Subcutaneous adipose tissue (tissue), 4 donors: ENCODE data around the gene SMC4. TPM values are rescaled to one million over a fixed set of nuclear protein-coding genes. Genes with fewer than 3 reads are reported as not detected.

Experiments used
- CTCF ChIP-seq: fragments of 450-650 bp; IDR thresholded peaks from one replicate; pipeline ENCODE4 v1.5.1; 2016; ENCODE audit warnings: low read depth, mild to moderate bottlenecking, control low read depth, antibody characterized with exemption, moderate library complexity
- total RNA-seq, 4 donors: library from RNA; depleted of rRNA; stranded (reverse); fragments of >200 nt; gene quantifications; one replicate each; pipeline ENCODE4 v1.1.0, GENCODE V29; 2016

The SMC4 gene
- total RNA-seq, 4 donors from 2014 or later, result 19.1 to 39.4 (median 35.6) TPM

DNA sequence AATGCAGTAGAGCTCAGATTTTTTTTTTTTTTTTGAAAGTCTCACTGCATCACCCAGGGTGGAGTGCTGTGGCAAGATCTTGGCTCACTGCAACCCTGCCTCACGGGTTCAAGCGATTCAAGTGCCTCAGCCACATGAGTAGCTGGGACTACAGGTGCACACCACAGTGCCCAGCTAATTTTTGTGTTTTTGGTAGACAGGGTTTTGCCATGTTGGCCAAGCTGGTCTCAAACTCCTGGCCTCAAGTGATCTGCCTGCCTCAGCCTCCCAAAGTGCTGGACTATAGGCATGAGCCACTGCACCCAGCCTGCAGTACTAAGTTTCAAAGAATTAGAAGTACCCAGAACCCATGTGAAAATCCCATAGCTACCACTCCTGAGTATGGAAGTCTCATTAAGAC lies 35.6 kb downstream of the SMC4 start:
- no peak for TF ChIP-seq CTCF

GRCh38 chr3:160435747-160436146 lies 36.3 kb downstream of the SMC4 start:
- TF ChIP-seq CTCF, result no peak

DNA sequence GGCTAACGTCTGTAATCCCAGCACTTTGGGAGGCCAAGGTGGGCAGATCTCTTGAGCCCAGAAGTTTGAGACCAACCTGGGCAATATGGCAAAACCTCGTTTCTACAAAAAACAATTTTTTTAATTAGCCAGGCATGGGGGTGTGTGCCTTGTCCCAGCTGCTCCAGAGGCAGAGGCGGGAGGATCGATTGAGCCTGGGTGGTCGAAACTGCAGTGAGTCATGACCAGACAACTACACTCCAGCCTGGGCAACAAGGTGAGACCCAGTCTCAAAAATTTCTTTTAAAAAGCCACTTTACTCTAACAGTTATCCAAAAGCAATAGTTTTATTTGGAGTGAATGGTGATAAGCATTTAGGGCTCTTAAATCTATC lies 37.6 kb downstream of the SMC4 start:
- no peak for TF ChIP-seq CTCF

DNA sequence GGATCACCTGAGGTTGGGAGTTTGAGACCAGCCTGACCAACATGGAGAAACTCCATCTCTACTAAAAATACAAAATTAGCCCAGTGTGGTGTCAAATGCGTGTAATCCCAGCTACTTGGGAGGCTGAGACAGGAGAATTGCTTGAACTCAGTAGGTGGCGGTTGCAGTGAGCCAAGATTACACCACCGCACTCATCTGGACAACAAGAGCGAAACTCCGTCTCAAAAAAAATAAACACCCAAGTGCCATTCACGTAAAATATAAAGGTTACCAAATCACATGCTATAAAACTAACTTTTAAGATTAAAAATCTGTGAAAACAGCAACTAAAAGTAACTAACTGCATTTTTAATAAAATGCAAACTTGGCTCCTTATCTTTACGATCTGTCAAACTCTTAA lies 41.2 kb downstream of the SMC4 start:
- no peak for TF ChIP-seq CTCF

DNA sequence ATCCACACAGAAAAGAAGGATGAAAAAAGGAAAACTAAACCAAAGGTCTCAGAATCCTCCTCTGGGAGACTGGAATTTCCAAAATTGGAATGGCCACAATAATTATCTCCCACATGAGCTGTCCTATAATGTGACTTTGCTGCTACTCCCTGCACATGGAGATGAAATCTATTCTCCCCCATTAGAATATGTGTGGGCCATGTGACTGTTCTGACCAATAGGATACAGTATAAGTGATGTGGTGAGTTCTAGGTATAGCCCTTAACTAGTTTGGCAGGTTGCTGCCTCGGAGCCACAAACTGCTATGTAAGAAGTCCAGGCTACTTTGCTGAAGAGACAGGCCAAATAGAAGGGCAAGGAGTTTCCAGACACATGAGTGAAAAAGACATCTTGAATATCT lies 45.0 kb downstream of the SMC4 start:
- TF ChIP-seq CTCF, result no peak

DNA sequence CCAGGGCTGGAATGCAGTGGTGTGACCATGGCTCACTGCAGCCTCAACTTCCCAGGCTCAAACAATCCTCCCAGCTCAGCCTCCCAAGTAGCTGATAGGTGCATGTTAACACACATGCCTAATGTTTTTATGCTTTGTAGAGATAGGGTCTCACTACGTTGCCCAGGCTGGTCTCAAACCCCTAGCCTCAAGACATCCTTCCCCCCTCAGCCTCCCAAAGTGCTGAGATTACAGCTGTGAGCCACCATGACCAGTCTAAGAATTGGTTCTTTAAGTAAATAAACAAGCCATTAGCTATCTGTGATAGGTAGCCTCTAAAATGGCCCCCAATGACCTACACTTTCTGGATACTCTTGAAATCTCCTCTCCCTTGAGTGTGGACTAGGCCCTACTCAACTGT lies 46.4 kb downstream of the SMC4 start:
- TF ChIP-seq CTCF, result no peak

- no peak for TF ChIP-seq CTCF
Measured at GRCh38 chr3:160446522-160447056, 47.1 kb downstream of the SMC4 start.
